Activated CD8-positive, alpha-beta memory T cell treated with anti-CD3 and anti-CD28 coated beads, Interleukin-2, amount 50 U/mL, for 1 hour (primary cell): ENCODE data around the gene ATP5PD.
"Not testable (repeated sequence)": the region's sequence is repeated elsewhere in the genome, so short reads cannot be mapped to it uniquely, and the experiment has no call there.

ENCODE experiments used
- DNase-seq: peaks from one replicate; pipeline ENCODE4 v3.0.0-alpha.2; 2020; ENCODE audit errors: extremely low read depth

ATP5PD gene

GRCh38 chr17:75077496-75078283, 30.9 kb upstream of the ATP5PD start:
- no peak for DNase-seq

- no peak for DNase-seq
Observed at GRCh38 chr17:75077072-75077495, 30.3 kb upstream of the ATP5PD start.

- no peak for DNase-seq
Observed at GRCh38 chr17:75075597-75076336, 29.0 kb upstream of the ATP5PD start.

GRCh38 chr17:75074532-75074931, 27.8 kb upstream of the ATP5PD start:
- DNase-seq: no peak

- no peak for DNase-seq
Observed at GRCh38 chr17:75073618-75074047, 26.9 kb upstream of the ATP5PD start.

- not testable (repeated sequence) for DNase-seq
Observed at GRCh38 chr17:75072909-75073308, 26.1 kb upstream of the ATP5PD start.

- not testable (repeated sequence) for DNase-seq
Observed at GRCh38 chr17:75071478-75072271, 24.9 kb upstream of the ATP5PD start.

- DNase-seq: no peak
Observed at GRCh38 chr17:75069783-75070182, 23.0 kb upstream of the ATP5PD start.

GRCh38 chr17:75068750-75069149, 22.0 kb upstream of the ATP5PD start:
- DNase-seq: no peak

- DNase-seq: no peak
Observed at GRCh38 chr17:75067856-75068255, 21.1 kb upstream of the ATP5PD start.

- no peak for DNase-seq
Observed at GRCh38 chr17:75065562-75066151, 18.9 kb upstream of the ATP5PD start.

- no peak for DNase-seq
Observed at GRCh38 chr17:75064867-75065561, 18.2 kb upstream of the ATP5PD start.

- DNase-seq: no peak
Observed at GRCh38 chr17:75064460-75064859, 17.7 kb upstream of the ATP5PD start.

- no peak for DNase-seq
Observed at GRCh38 chr17:75064040-75064439, 17.3 kb upstream of the ATP5PD start.

GRCh38 chr17:75063626-75064025, 16.9 kb upstream of the ATP5PD start:
- no peak for DNase-seq

- no peak for DNase-seq
Observed at GRCh38 chr17:75063201-75063600, 16.4 kb upstream of the ATP5PD start.

- no peak for DNase-seq
Observed at GRCh38 chr17:75061618-75062017, 14.8 kb upstream of the ATP5PD start.

- DNase-seq: no peak
Observed at GRCh38 chr17:75061055-75061438, 14.3 kb upstream of the ATP5PD start.

- no peak for DNase-seq
Observed at GRCh38 chr17:75060434-75061054, 13.8 kb upstream of the ATP5PD start.

- no peak for DNase-seq
Observed at GRCh38 chr17:75059369-75060345, 12.9 kb upstream of the ATP5PD start.
